ENCODE measurements around the gene RADIL. TPM values are rescaled to one million over a fixed set of nuclear protein-coding genes. Genes with fewer than 3 reads are reported as not detected.
A peak's percentile ranks its signal among the peaks of the same experiment; 100 is the strongest.

RADIL gene
- total and polyA plus RNA-seq, 8 donors = 6.2 to 14.7 (median 9.4) TPM

DNA sequence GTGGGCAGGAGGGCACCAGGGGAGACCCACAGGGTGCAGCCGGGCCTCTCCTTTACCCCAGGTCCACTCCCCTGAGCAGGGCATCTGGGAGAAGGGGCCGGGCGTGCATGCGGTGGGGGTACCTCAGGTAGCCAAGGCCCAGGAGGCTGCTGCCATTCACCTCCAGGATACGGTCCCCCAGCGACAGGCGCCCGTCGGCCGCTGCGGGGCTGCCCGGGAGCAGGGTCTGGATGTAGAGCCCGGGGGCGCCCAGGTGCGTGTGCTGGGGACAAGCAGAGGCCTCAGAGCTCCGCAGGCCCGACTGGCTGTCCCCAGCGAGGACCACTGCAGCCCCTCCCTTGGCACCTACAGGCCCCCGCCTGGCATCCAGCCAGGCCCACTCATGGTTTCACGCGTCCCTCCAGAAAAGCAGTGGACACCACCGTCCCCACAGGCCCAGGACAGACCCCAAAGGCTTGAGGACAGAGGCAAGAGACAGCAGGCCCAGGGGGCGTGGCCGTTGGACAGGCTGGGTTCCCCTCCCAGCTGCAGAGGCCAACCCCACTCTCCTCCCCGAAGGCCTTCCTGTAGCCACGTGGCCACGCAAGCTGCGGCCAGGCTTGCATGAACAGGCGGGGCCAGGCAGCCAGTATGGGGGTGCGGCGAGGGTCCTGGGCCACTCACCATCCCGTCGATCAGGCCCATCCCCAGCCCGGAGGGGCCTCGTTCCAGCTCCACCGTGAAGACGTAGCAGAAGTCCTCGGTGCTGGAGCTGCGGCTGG is 83.8 kb downstream of the RADIL start:
- H3K27ac ChIP-seq = no peak overlapping the region
- H3K9me3 ChIP-seq = no peaks in the 10 kb centered on the region
- no peaks in the 10 kb centered on the region for H3K27me3 ChIP-seq
- peak; percentile 12 for ATAC-seq
- H3K4me1 ChIP-seq = peaks cover 0 to 9% of the 10 kb centered on the region in 2 donors
- H3K4me3 ChIP-seq = no peak overlapping the region
- intact Hi-C loops (cut with DNase I) = loop anchor here in 1 of 2 donors (10.0 kb wide), 1 partner anchor 285 kb away; no protein-coding TSS in a partner anchor
- H3K36me3 ChIP-seq = peaks cover 0 to under 1% of the 10 kb centered on the region in 2 donors
- DNase-seq = peak in 1 of 4 donors; percentile 80
- TF ChIP-seq, protein P1, sequence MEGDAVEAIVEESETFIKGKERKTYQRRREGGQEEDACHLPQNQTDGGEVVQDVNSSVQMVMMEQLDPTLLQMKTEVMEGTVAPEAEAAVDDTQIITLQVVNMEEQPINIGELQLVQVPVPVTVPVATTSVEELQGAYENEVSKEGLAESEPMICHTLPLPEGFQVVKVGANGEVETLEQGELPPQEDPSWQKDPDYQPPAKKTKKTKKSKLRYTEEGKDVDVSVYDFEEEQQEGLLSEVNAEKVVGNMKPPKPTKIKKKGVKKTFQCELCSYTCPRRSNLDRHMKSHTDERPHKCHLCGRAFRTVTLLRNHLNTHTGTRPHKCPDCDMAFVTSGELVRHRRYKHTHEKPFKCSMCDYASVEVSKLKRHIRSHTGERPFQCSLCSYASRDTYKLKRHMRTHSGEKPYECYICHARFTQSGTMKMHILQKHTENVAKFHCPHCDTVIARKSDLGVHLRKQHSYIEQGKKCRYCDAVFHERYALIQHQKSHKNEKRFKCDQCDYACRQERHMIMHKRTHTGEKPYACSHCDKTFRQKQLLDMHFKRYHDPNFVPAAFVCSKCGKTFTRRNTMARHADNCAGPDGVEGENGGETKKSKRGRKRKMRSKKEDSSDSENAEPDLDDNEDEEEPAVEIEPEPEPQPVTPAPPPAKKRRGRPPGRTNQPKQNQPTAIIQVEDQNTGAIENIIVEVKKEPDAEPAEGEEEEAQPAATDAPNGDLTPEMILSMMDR (IDR thresholded peaks at IDR 0.05) = no peak

DNA sequence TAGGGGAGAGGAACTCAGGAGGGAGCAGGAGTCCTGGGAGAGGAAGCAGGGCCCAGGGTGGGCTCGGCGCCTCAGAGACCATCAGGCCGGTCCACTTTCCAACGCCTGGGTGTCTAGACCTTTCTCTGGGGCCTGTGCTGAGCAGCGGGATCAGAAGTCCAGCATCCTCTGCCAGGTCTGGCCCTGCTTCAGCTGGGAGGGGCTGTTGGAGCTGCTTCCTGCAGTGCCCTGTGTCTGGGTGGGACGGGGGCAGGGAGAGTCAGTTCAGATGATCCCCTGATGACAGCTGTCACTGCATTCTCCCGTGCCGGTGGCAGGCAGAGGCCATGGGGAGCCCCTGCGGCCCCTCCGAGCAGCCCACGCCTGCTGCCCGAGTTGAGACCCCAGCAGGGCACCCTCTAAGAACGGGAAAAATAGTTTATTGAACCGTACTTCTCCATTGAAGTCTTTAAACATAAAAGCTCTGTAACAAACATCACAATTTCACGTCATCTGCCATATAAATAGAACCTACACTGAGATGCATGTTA is 84.7 kb downstream of the RADIL start:
- ATAC-seq = no peak
- Histone ChIP-seq H3K4me1 (peaks cover 0 to 9% of the 10 kb centered on the region in 2 donors), H3K27ac (no peak overlapping the region), H3K9me3 (no peaks in the 10 kb centered on the region), H3K36me3 (peaks cover 0 to 3% of the 10 kb centered on the region in 2 donors), H3K27me3 (no peaks in the 10 kb centered on the region), H3K4me3 (no peak overlapping the region)
- DNase-seq = no peak
- intact Hi-C loops (cut with DNase I) = loop anchor here in 1 of 2 donors (10.0 kb wide), 1 partner anchor 286 kb away; no protein-coding TSS in a partner anchor
- TF ChIP-seq, protein P1 (IDR thresholded peaks at IDR 0.05) = no peak

DNA sequence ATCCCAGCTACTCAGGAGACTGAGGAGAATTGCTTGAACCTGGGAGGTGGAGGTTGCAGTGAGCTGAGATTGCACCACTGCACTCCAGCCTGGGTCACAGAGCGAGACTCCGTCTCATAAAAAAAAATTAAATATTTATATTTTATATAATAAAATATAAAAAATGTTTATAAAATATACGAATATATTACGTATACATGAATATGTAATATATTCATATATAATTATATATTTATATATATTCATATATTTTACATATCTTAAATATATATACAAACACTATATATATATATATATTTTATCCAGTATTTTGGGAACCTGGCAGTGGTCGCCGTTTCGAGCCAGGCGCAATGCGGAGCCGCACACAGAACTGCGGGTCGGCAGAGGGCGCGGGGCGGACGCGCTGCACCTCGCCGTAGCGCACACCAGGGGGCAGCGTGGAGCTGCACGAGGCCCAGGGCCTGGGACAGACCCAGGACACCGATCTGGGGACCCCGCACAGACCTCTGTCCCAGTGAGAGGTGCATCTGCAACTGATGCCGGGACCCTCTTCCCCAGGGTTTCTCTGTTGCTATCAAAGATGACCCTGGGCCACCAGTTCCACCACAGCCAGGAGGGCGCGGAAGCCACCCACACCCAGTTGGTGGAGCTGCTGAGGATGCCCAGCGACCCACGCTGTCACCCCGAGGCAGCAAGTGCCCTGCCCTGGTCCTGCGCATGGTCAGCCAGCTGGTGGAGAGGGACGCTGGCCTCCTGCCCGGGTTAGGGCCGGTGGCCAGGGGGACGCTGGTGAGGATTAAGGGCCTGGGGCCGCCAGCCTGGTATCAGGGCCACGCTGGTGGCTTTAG is 85.4 kb downstream of the RADIL start:
- Histone ChIP-seq H3K27ac (no peak overlapping the region), H3K4me1 (peaks cover 0 to 9% of the 10 kb centered on the region in 2 donors), H3K36me3 (peaks cover 0 to 9% of the 10 kb centered on the region in 2 donors), H3K4me3 (no peak overlapping the region), H3K9me3 (no peaks in the 10 kb centered on the region), H3K27me3 (no peaks in the 10 kb centered on the region)
- DNase-seq (peak in 2 of 4 donors; percentile 69 to 93), ATAC-seq (peak; percentile 87)
- TF ChIP-seq, protein P1 (IDR thresholded peaks at IDR 0.05) = peak; percentile 84 to 91
- intact Hi-C loops (cut with DNase I) = loop anchor here in 1 of 2 donors (10.0 kb wide), 1 partner anchor 287 kb away; no protein-coding TSS in a partner anchor

DNA sequence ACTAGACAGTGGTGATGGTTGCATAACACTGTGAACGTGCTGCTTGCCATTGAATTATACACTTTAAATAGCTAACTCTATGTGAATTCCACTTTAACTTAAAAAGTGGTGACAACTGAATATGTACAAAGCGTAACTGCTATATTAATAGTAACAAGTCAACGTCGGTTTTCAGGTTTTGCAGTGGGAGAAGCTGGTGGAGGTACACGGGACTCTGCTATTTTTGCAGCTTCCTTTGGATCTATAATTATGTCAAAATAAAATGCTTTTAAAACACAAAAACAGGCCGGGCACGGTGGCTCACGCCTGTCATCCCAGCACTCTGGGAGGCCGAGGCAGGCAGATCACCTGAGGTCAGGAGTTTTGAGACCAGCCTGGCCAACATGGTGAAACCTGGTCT is 87.1 kb downstream of the RADIL start:
- Histone ChIP-seq H3K4me3 (no peak overlapping the region), H3K27me3 (no peaks in the 10 kb centered on the region), H3K27ac (no peak overlapping the region), H3K9me3 (no peaks in the 10 kb centered on the region), H3K36me3 (peaks cover 0 to 25% of the 10 kb centered on the region in 2 donors), H3K4me1 (peaks cover 0 to 16% of the 10 kb centered on the region in 2 donors)
- DNase-seq = peak in 1 of 4 donors; percentile 34
- intact Hi-C loops (cut with DNase I) = loop anchor here in 1 of 2 donors (10.0 kb wide), 1 partner anchor 288 kb away; no protein-coding TSS in a partner anchor
- TF ChIP-seq, protein P1 (IDR thresholded peaks at IDR 0.05) = no peak
- no peak for ATAC-seq

All from left lung (tissue), 10 donors.